Peyer's patch (tissue), 4 donors: ENCODE data around the gene HS6ST2.

ENCODE experiments used
- CTCF ChIP-seq, 6 experiments: fragments of 450-650 bp in 4 of 6; fragments of 200-600 bp in 2 of 6; sonication (generic) in 1 of 6; IDR thresholded peaks; one replicate each; pipeline ENCODE4 v1.5.1; 2017 to 2019; ENCODE audit warnings: antibody characterized with exemption in 6 of 6, mild to moderate bottlenecking in 3 of 6, moderate library complexity in 1 of 6
- POLR2A ChIP-seq, 2 donors: fragments of 450-650 bp; IDR thresholded peaks; one replicate each; pipeline ENCODE4 v1.5.1; 2017; ENCODE audit warnings: antibody characterized with exemption in 2 of 2, mild to moderate bottlenecking in 2 of 2, moderate library complexity in 2 of 2

- TF ChIP-seq CTCF (IDR thresholded peaks at IDR 0.05), result no peak
- TF ChIP-seq POLR2A (IDR thresholded peaks at IDR 0.05), result no peak
These were observed 219.5 kb downstream of the HS6ST2 start for GRCh38 chrX:132738951-132739350.
